Upper lobe of left lung (tissue), 6 donors: ENCODE measurements around the gene TCEA2. TPM values are rescaled to one million over a fixed set of nuclear protein-coding genes. Genes with fewer than 3 reads are reported as not detected.
"Not testable (repeated sequence)": the region's sequence is repeated elsewhere in the genome, so short reads cannot be mapped to it uniquely, and the experiment has no call there.

Experiments used
- ATAC-seq, 2 donors: fragments of 200-7000 bp; cut with Tn5 transposase; one replicate each; pipeline ENCODE4 v1.9.1; 2022; ENCODE audit warnings: mild to moderate bottlenecking in 2 of 2, moderate library complexity in 2 of 2; ENCODE audit not compliant: low FRiP score in 2 of 2
- DNase-seq, 2 donors: peaks; one replicate each; pipeline ENCODE4 v3.0.0-alpha.2; 2019 to 2020
- H3K27ac ChIP-seq, 4 donors: fragments of 200-600 bp; sonication (generic); one replicate each; pipeline ENCODE4 v1.5.1; 2016 to 2019
- H3K27me3 ChIP-seq, 4 donors: fragments of 200-600 bp; sonication (generic); one replicate each; pipeline ENCODE4 v1.5.1; 2017 to 2019
- H3K36me3 ChIP-seq, 4 donors: fragments of 200-600 bp; sonication (generic); one replicate each; pipeline ENCODE4 v1.5.1; 2016 to 2019
- H3K4me1 ChIP-seq, 4 donors: fragments of 200-600 bp; sonication (generic); one replicate each; pipeline ENCODE4 v1.5.1; 2018 to 2019
- H3K4me3 ChIP-seq, 4 donors: fragments of 200-600 bp; sonication (generic); one replicate each; pipeline ENCODE4 v1.5.1; 2017 to 2019; ENCODE audit warnings: mild to moderate bottlenecking in 2 of 4, moderate library complexity in 1 of 4
- H3K9me3 ChIP-seq, 4 donors: fragments of 200-600 bp; sonication (generic); one replicate each; pipeline ENCODE4 v1.5.1; 2018 to 2019
- EP300 ChIP-seq, 4 donors: sonication (generic); formaldehyde crosslinking; IDR thresholded peaks; one replicate each; pipeline ENCODE4 v1.5.1; 2017; ENCODE audit warnings: antibody characterized with exemption in 4 of 4, control low read depth in 2 of 4
- POLR2A ChIP-seq, 4 donors: fragments of 450-650 bp; IDR thresholded peaks; one replicate each; pipeline ENCODE4 v1.5.1; 2016 to 2017; ENCODE audit warnings: antibody characterized with exemption in 4 of 4, mild to moderate bottlenecking in 2 of 4
- POLR2AphosphoS5 ChIP-seq, 2 donors: sonication (generic); formaldehyde crosslinking; IDR thresholded peaks; one replicate each; pipeline ENCODE4 v1.5.1; 2017; ENCODE audit warnings: antibody characterized with exemption in 2 of 2
- WGBS, 2 donors: methylation state at CpG; one replicate each; pipeline ENCODE4 v1.1.5; 2017 to 2018; 5-methylcytosine and 5-hydroxymethylcytosine counted together
- total RNA-seq, 6 donors: library from RNA; depleted of rRNA in 4 of 6; stranded (reverse); fragments of >200 nt in 4 of 6; gene quantifications; one replicate each; pipeline versions ENCODE4 v1.1.0 to v1.2.1, GENCODE V29; 2016 to 2021
- TF ChIP-seq, protein P1 (sequence below), 6 experiments: fragments of 450-650 bp in 4 of 6; fragments of 200-600 bp in 2 of 6; sonication (generic) in 2 of 6; IDR thresholded peaks; one replicate each; pipeline ENCODE4 v1.5.1; 2016 to 2019; ENCODE audit warnings: antibody characterized with exemption in 6 of 6
- donor health status: DM: no; HTN: no; CAD: no; lungs with moderate emphysema.
- donor health status: DM: no; HTN: yes; CAD: no; lungs with severe emphysema.

Gene TCEA2
- total RNA-seq, 6 donors from 2014 or later = 21.7 to 56.0 (median 28.4) TPM

- TF ChIP-seq POLR2A (IDR thresholded peaks at IDR 0.05) = no peak
- TF ChIP-seq, protein P1, sequence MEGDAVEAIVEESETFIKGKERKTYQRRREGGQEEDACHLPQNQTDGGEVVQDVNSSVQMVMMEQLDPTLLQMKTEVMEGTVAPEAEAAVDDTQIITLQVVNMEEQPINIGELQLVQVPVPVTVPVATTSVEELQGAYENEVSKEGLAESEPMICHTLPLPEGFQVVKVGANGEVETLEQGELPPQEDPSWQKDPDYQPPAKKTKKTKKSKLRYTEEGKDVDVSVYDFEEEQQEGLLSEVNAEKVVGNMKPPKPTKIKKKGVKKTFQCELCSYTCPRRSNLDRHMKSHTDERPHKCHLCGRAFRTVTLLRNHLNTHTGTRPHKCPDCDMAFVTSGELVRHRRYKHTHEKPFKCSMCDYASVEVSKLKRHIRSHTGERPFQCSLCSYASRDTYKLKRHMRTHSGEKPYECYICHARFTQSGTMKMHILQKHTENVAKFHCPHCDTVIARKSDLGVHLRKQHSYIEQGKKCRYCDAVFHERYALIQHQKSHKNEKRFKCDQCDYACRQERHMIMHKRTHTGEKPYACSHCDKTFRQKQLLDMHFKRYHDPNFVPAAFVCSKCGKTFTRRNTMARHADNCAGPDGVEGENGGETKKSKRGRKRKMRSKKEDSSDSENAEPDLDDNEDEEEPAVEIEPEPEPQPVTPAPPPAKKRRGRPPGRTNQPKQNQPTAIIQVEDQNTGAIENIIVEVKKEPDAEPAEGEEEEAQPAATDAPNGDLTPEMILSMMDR (IDR thresholded peaks at IDR 0.05) = peak; percentile 45 to 82 (median 71)
- H3K9me3 ChIP-seq = no peaks in the 10 kb centered on the region
- no peaks in the 10 kb centered on the region for H3K36me3 ChIP-seq
- no peak overlapping the region for H3K27ac ChIP-seq
- peaks cover 29 to 62% (median 44%) of the 10 kb centered on the region in 4 donors for H3K4me1 ChIP-seq
- peak overlapping the region; percentile 35 to 70 (median 58) for H3K4me3 ChIP-seq
- peaks cover 0 to 19% (median 8%) of the 10 kb centered on the region in 4 donors for H3K27me3 ChIP-seq
- 1 to 3% methylated on average over 8 to 26 of the region's 52 CpGs for WGBS, 2 donors
- DNase-seq (peak; percentile 82 to 95), ATAC-seq (peak in 1 of 2 donors; percentile 74)
These were observed 20.4 kb downstream of the TCEA2 start for GRCh38 chr20:64083378-64083803.

GRCh38 chr20:64083804-64084684 lies 21.0 kb downstream of the TCEA2 start, which contains the start of gene LKAAEAR1:
Gene LKAAEAR1, minus strand, starts transcription at chr20:64084398. Its CDS starts 179 bp downstream, at chr20:64084219.
- WGBS, 2 donors = 0 to 8% methylated on average over 6 to 25 of the region's 86 CpGs
- H3K27me3 ChIP-seq = peaks cover 0 to 19% (median 8%) of the 10 kb centered on the region in 4 donors

DNA sequence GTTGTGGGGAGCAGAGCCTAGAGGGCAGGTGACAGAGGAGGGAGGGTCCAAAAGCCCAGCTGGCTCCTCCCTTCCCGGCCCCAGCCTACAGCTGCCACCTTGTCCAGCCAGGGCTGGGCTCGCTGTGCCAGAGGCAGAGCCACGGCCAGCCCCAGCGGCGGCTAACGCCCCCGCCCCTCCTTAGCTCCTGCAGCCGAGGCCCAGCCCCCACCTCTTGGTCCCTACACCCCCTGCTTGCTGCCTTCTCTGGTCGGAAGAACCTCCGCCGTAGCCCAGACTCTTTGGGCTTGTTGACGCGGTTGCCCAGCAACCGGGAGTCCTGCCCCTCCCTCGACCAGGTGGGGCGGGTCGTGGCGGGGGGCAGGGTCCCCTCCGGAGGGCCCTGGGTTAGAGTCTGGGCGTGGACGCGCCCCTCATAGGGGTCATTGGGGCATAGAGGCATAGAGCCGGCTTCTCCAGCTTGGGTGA lies 21.7 kb downstream of the TCEA2 start:
- peak in 1 of 2 donors; percentile 69 for DNase-seq
- TF ChIP-seq, protein P1 (IDR thresholded peaks at IDR 0.05) = no peak
- no peak for TF ChIP-seq POLR2A (IDR thresholded peaks at IDR 0.05)
- TF ChIP-seq EP300 (IDR thresholded peaks at IDR 0.05) = no peak
- TF ChIP-seq POLR2AphosphoS5 (IDR thresholded peaks at IDR 0.05) = no peak
- WGBS, 2 donors = 0 to 10% methylated on average over 4 to 22 of the region's 23 CpGs
- Histone ChIP-seq H3K4me3 (no peak overlapping the region), H3K36me3 (no peaks in the 10 kb centered on the region), H3K27me3 (peaks cover 0 to 19% (median 8%) of the 10 kb centered on the region in 4 donors), H3K9me3 (no peaks in the 10 kb centered on the region), H3K4me1 (peaks cover 19 to 50% (median 36%) of the 10 kb centered on the region in 4 donors), H3K27ac (no peak overlapping the region)
- ATAC-seq = no peak

More at GRCh38 chr20:64083804-64084684, 21.0 kb downstream of the TCEA2 start, which contains the start of gene LKAAEAR1:
- Histone ChIP-seq H3K4me1 (peaks cover 22 to 56% (median 38%) of the 10 kb centered on the region in 4 donors), H3K27ac (no peak within 1 kb of the TSS), H3K4me3 (peak within 1 kb of the TSS; percentile 35 to 70 (median 58)), H3K9me3 (no peaks in the 10 kb centered on the region), H3K36me3 (no peaks in the 10 kb centered on the region)
- TF ChIP-seq, protein P1 (IDR thresholded peaks at IDR 0.05) = no peak
- no peak for TF ChIP-seq EP300 (IDR thresholded peaks at IDR 0.05)
- no peak for TF ChIP-seq POLR2AphosphoS5 (IDR thresholded peaks at IDR 0.05)
- DNase-seq (no peak), ATAC-seq (no peak)

DNA sequence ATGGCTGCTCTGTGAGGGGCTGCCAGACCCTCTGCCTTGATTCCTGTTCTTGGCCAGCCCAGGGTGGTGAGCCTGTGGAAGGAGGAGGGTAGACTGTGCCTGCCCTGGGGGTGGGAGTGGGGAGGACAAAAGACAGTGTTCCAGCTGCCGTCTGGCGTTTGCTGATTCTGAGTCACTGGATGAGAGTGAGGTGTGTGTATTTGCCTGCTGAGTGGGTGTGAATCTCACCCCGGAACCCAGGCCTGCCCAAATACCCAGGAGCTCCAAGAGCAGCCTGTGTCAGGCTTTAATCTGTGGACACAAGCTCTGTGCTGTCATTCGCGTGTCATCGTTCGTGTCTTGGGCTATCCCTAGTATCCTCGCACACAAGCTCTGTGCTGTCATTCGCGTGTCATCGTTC lies 23.8 kb downstream of the TCEA2 start:
- H3K27me3 ChIP-seq = peaks cover 0 to 19% (median 8%) of the 10 kb centered on the region in 4 donors
- DNase-seq (no peak), ATAC-seq (no peak)
- no peak overlapping the region for H3K27ac ChIP-seq
- TF ChIP-seq, protein P1 (IDR thresholded peaks at IDR 0.05) = no peak
- TF ChIP-seq POLR2AphosphoS5 (IDR thresholded peaks at IDR 0.05) = no peak
- TF ChIP-seq EP300 (IDR thresholded peaks at IDR 0.05) = no peak
- no peak for TF ChIP-seq POLR2A (IDR thresholded peaks at IDR 0.05)
- H3K4me3 ChIP-seq = no peak overlapping the region
- H3K36me3 ChIP-seq = no peaks in the 10 kb centered on the region
- 89 to 100% methylated on average over 1 to 9 of the region's 11 CpGs for WGBS, 2 donors
- no peaks in the 10 kb centered on the region for H3K9me3 ChIP-seq
- H3K4me1 ChIP-seq = peaks cover 19 to 32% (median 28%) of the 10 kb centered on the region in 4 donors

- not testable (repeated sequence) for H3K4me3 ChIP-seq, H3K36me3 ChIP-seq, H3K27ac ChIP-seq, H3K9me3 ChIP-seq, ATAC-seq, DNase-seq
- H3K27me3 ChIP-seq = peaks cover 0 to 19% (median 8%) of the 10 kb centered on the region in 4 donors
- H3K4me1 ChIP-seq = peaks cover 18 to 27% (median 24%) of the 10 kb centered on the region in 4 donors
- WGBS, 2 donors = 93 to 96% methylated on average over 6 of the region's 36 CpGs
These were observed 24.3 kb downstream of the TCEA2 start for GRCh38 chr20:64087226-64087825.

- DNase-seq, ATAC-seq, H3K27ac ChIP-seq, H3K36me3 ChIP-seq, H3K4me3 ChIP-seq, H3K9me3 ChIP-seq: not testable (repeated sequence)
- H3K4me1 ChIP-seq = peaks cover 8 to 14% (median 12%) of the 10 kb centered on the region in 4 donors
- peaks cover 0 to 18% (median 8%) of the 10 kb centered on the region in 4 donors for H3K27me3 ChIP-seq
These were observed 25.6 kb downstream of the TCEA2 start for GRCh38 chr20:64088586-64088985.
